Measurements from ENCODE around the gene UBE2U.

GRCh38 chr1:64248065-64248464 is 44.6 kb downstream of the UBE2U start:
- TF ChIP-seq CTCF (tag by site-specific recombination; IDR thresholded peaks at IDR 0.05), result no peak
- peak; percentile 82; the same call in 1 of the 2 replicates for TF ChIP-seq MZF1 (tag by site-specific recombination; IDR thresholded peaks at IDR 0.05; ENCODE audit: borderline replicate concordance)
- TF ChIP-seq ZEB2 (tag by site-specific recombination; IDR thresholded peaks at IDR 0.05), result no peak
- TF ChIP-seq, protein P1, sequence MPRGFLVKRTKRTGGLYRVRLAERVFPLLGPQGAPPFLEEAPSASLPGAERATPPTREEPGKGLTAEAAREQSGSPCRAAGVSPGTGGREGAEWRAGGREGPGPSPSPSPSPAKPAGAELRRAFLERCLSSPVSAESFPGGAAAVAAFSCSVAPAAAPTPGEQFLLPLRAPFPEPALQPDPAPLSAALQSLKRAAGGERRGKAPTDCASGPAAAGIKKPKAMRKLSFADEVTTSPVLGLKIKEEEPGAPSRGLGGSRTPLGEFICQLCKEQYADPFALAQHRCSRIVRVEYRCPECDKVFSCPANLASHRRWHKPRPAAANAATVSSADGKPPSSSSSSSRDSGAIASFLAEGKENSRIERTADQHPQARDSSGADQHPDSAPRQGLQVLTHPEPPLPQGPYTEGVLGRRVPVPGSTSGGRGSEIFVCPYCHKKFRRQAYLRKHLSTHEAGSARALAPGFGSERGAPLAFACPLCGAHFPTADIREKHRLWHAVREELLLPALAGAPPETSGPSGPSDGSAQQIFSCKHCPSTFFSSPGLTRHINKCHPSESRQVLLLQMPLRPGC (tag by site-specific recombination; IDR thresholded peaks at IDR 0.05), result no peak
- TF ChIP-seq ZBTB7A (tag by site-specific recombination; IDR thresholded peaks at IDR 0.05; ENCODE audit: low read depth), result no peak
- TF ChIP-seq, protein P2, sequence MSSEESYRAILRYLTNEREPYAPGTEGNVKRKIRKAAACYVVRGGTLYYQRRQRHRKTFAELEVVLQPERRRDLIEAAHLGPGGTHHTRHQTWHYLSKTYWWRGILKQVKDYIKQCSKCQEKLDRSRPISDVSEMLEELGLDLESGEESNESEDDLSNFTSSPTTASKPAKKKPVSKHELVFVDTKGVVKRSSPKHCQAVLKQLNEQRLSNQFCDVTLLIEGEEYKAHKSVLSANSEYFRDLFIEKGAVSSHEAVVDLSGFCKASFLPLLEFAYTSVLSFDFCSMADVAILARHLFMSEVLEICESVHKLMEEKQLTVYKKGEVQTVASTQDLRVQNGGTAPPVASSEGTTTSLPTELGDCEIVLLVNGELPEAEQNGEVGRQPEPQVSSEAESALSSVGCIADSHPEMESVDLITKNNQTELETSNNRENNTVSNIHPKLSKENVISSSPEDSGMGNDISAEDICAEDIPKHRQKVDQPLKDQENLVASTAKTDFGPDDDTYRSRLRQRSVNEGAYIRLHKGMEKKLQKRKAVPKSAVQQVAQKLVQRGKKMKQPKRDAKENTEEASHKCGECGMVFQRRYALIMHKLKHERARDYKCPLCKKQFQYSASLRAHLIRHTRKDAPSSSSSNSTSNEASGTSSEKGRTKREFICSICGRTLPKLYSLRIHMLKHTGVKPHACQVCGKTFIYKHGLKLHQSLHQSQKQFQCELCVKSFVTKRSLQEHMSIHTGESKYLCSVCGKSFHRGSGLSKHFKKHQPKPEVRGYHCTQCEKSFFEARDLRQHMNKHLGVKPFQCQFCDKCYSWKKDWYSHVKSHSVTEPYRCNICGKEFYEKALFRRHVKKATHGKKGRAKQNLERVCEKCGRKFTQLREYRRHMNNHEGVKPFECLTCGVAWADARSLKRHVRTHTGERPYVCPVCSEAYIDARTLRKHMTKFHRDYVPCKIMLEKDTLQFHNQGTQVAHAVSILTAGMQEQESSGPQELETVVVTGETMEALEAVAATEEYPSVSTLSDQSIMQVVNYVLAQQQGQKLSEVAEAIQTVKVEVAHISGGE (tag by site-specific recombination; conservative IDR thresholded peaks at IDR 0.05; ENCODE audit: low read depth), result no peak
- TF ChIP-seq ZNF621 (tag by site-specific recombination; IDR thresholded peaks at IDR 0.05), result no peak
